Transverse colon (tissue), 4 donors: ENCODE measurements around the gene ARHGAP42. TPM values are rescaled to one million over a fixed set of nuclear protein-coding genes. Genes with fewer than 3 reads are reported as not detected.

Experiments used
- DNase-seq: peaks from one replicate; pipeline ENCODE4 v3.0.0-alpha.2; 2019
- H3K27ac ChIP-seq, 4 donors: fragments of 200-600 bp; sonication (generic); 2 replicates each; pipeline ENCODE4 v1.5.1; 2016 to 2018; ENCODE audit warnings: inconsistent platforms in 4 of 4
- H3K27me3 ChIP-seq: fragments of 200-600 bp; sonication (generic); 2 replicates; pipeline ENCODE4 v1.5.1; 2017; ENCODE audit warnings: inconsistent platforms
- H3K36me3 ChIP-seq, 4 donors: fragments of 200-600 bp; sonication (generic); 2 replicates each; pipeline ENCODE4 v1.5.1; 2017 to 2019; ENCODE audit warnings: inconsistent platforms in 4 of 4
- H3K4me1 ChIP-seq, 4 donors: fragments of 200-600 bp; sonication (generic); 2 replicates each; pipeline ENCODE4 v1.5.1; 2017 to 2020; ENCODE audit warnings: inconsistent platforms in 4 of 4
- H3K4me3 ChIP-seq, 4 donors: fragments of 200-600 bp; sonication (generic); 1 replicate in 1 of 4; 2 replicates in 3 of 4; pipeline versions ENCODE4 v1.5.1 to v1.6.1; 2017 to 2019; ENCODE audit warnings: inconsistent platforms in 4 of 4
- H3K9me3 ChIP-seq, 2 donors: fragments of 200-600 bp; sonication (generic); 2 replicates each; pipeline ENCODE4 v1.5.1; 2017 to 2019; ENCODE audit warnings: inconsistent platforms in 2 of 2
- CTCF ChIP-seq, 5 experiments: fragments of 200-600 bp in 3 of 5; fragments of 450-650 bp in 2 of 5; sonication (generic) in 3 of 5; IDR thresholded peaks; 1 replicate in 2 of 5; 2 replicates in 3 of 5; pipeline ENCODE4 v1.5.1; 2016 to 2017; ENCODE audit warnings: antibody characterized with exemption in 5 of 5, inconsistent platforms in 3 of 5, mild to moderate bottlenecking in 2 of 5, moderate library complexity in 1 of 5
- EP300 ChIP-seq: sonication (generic); formaldehyde crosslinking; IDR thresholded peaks from one replicate; pipeline ENCODE4 v1.6.1; 2017; ENCODE audit warnings: antibody characterized with exemption, low read depth
- POLR2A ChIP-seq: fragments of 450-650 bp; IDR thresholded peaks from one replicate; pipeline ENCODE4 v1.6.1; 2016; ENCODE audit warnings: antibody characterized with exemption, mild to moderate bottlenecking, moderate library complexity
- POLR2AphosphoS5 ChIP-seq, 3 donors: sonication (generic); formaldehyde crosslinking; IDR thresholded peaks; one replicate each; pipeline ENCODE4 v1.6.1; 2016; ENCODE audit warnings: antibody characterized with exemption in 3 of 3
- WGBS, 2 donors: methylation state at CpG; one replicate each; pipeline ENCODE4 v1.1.5; 2018; ENCODE audit warnings: low coverage in 1 of 2; 5-methylcytosine and 5-hydroxymethylcytosine counted together
- in situ Hi-C, 4 donors: fragments of 200-750 bp; cut with MboI; loops; one replicate each; pipeline versions ENCODE4 v1.15.0 to v1.15.1; 2017; ENCODE audit warnings: low sequenced_read_pairs in 3 of 4, low pct_ligation_motif_present in 1 of 4, low pct_unique_long_range_greater_than_20kb in 1 of 4
- intact Hi-C: fragments of 100-400 bp; cut with DNase I; formaldehyde crosslinking; loops from one replicate; pipeline ENCODE4 v1.15.1; 2023; ENCODE audit warnings: low total_unique reads
- total RNA-seq, 4 donors: library from RNA; depleted of rRNA; stranded (reverse); fragments of >200 nt; gene quantifications; one replicate each; pipeline ENCODE4 v1.1.0, GENCODE V29; 2016

ARHGAP42 gene
- total RNA-seq, 4 donors from 2014 or later: 33.3 to 62.5 (median 40.9) TPM

GRCh38 chr11:100994966-100995365, 307.9 kb downstream of the ARHGAP42 start:
- WGBS, 2 donors: 92% methylated on average over 2 of the region's 2 CpGs

GRCh38 chr11:100999756-101000155, 312.7 kb downstream of the ARHGAP42 start:
- intact Hi-C loops: no loop called here
- TF ChIP-seq EP300: no peak
- no peak for TF ChIP-seq POLR2AphosphoS5 (IDR thresholded peaks at IDR 0.05)
- no peak for TF ChIP-seq POLR2A
- no peak for TF ChIP-seq CTCF (IDR thresholded peaks at IDR 0.05)

More at GRCh38 chr11:100994966-100995365, 307.9 kb downstream of the ARHGAP42 start:
- intact Hi-C loops: no loop called here
- Histone ChIP-seq H3K27me3 (no peaks in the 10 kb centered on the region), H3K4me3 (no peak overlapping the region), H3K4me1 (no peaks in the 10 kb centered on the region), H3K9me3 (no peaks in the 10 kb centered on the region), H3K27ac (no peak overlapping the region), H3K36me3 (peaks cover 0 to 3% (median 0%) of the 10 kb centered on the region in 4 donors)
- no peak for DNase-seq
- in situ Hi-C loops: no loop called here
- TF ChIP-seq POLR2AphosphoS5 (IDR thresholded peaks at IDR 0.05): no peak
- TF ChIP-seq EP300: no peak
- TF ChIP-seq POLR2A: no peak
- no peak for TF ChIP-seq CTCF (IDR thresholded peaks at IDR 0.05)

GRCh38 chr11:101003468-101003867, 316.4 kb downstream of the ARHGAP42 start:
- Histone ChIP-seq H3K36me3 (no peaks in the 10 kb centered on the region), H3K27ac (no peak overlapping the region), H3K9me3 (no peaks in the 10 kb centered on the region), H3K4me1 (no peaks in the 10 kb centered on the region), H3K27me3 (no peaks in the 10 kb centered on the region), H3K4me3 (no peak overlapping the region)
- intact Hi-C loops: no loop called here
- WGBS, 2 donors: 93% methylated on average over 4 of the region's 4 CpGs; no CpG with 5 or more reads in 1 of the 2 donors
- in situ Hi-C loops: no loop called here
- no peak for DNase-seq
- TF ChIP-seq EP300: no peak
- TF ChIP-seq POLR2A: no peak
- no peak for TF ChIP-seq POLR2AphosphoS5 (IDR thresholded peaks at IDR 0.05)
- TF ChIP-seq CTCF (IDR thresholded peaks at IDR 0.05): no peak

More at GRCh38 chr11:100999756-101000155, 312.7 kb downstream of the ARHGAP42 start:
- Histone ChIP-seq H3K27ac (no peak overlapping the region), H3K9me3 (no peaks in the 10 kb centered on the region), H3K4me3 (no peak overlapping the region), H3K4me1 (no peaks in the 10 kb centered on the region), H3K27me3 (no peaks in the 10 kb centered on the region), H3K36me3 (no peaks in the 10 kb centered on the region)
- no peak for DNase-seq
- in situ Hi-C loops: no loop called here
- 74 to 90% methylated on average over 1 of the region's 1 CpG for WGBS, 2 donors

- in situ Hi-C loops (no loop called here), intact Hi-C loops (no loop called here)
- H3K36me3 ChIP-seq: no peaks in the 10 kb centered on the region
- TF ChIP-seq EP300 (no peak), POLR2A (no peak), POLR2AphosphoS5 (IDR thresholded peaks at IDR 0.05) (no peak), CTCF (IDR thresholded peaks at IDR 0.05) (no peak)
- H3K27ac ChIP-seq: no peak overlapping the region
- H3K27me3 ChIP-seq: no peaks in the 10 kb centered on the region
- no peaks in the 10 kb centered on the region for H3K4me1 ChIP-seq
- 54 to 75% methylated on average over 1 of the region's 1 CpG for WGBS, 2 donors
- H3K4me3 ChIP-seq: no peak overlapping the region
- DNase-seq: no peak
- H3K9me3 ChIP-seq: no peaks in the 10 kb centered on the region
These were observed 322.0 kb downstream of the ARHGAP42 start for GRCh38 chr11:101008961-101009689.
